ENCODE measurements around the gene MED29. TPM values are rescaled to one million over a fixed set of nuclear protein-coding genes. Genes with fewer than 3 reads are reported as not detected.

The MED29 gene
- total RNA-seq, 3 donors from 2014 or later (not counting 1 experiment from before 2014, with no cell fraction given), result 37.5 to 49.1 (median 45.9) TPM

DNA sequence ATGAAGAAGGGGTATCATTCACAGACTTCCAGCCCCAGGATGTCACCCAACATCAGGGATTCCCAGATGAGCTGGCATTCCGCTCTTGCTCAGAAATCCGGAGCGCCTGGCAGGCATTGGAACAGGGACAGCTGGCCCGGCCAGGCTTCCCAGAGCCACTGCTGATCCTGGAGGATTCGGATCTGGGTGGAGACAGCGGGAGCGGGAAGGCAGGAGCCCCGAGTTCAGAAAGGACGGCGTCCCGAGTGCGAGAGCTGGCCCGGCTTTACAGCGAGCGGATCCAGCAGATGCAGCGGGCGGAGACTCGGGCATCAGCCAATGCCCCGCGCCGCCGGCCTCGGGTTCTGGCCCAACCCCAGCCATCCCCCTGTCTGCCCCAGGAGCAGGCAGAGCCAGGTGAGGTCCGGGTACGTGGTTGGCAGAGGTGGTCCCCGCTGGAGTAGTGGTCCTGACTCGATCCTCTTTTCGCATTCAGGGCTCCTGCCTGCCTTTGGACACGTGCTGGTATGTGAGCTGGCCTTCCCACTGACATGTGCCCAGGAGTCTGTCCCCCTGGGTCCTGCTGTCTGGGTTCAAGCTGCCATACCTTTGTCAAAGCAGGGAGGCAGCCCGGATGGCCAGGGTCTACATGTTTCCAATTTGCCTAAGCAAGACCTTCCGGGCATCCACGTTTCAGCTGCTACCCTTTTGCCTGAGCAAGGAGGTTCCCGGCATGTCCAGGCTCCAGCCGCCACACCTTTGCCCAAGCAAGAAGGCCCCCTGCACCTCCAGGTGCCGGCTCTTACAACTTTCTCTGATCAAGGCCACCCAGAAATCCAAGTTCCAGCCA is 32.3 kb downstream of the MED29 start:
- H3K27ac Mint-ChIP-seq, result no peak overlapping the region
- Histone ChIP-seq H3K4me3 (ENCODE audit: low read length) (no peak overlapping the region), H3K27ac (ENCODE audit: low read length) (no peak overlapping the region), H3K27me3 (ENCODE audit: control insufficient read depth, insufficient read depth, low read length) (no peaks in the 10 kb centered on the region), H3K9me3 (ENCODE audit: control insufficient read depth, insufficient read depth, low read length) (no peaks in the 10 kb centered on the region), H3K4me1 (ENCODE audit: control insufficient read depth, insufficient read depth, low read length) (no peaks in the 10 kb centered on the region), H3K36me3 (ENCODE audit: control insufficient read depth, insufficient read depth, low read length) (peaks cover 7% of the 10 kb centered on the region)
- no peak overlapping the region for H3K4me3 Mint-ChIP-seq
- no peaks in the 10 kb centered on the region for H3K4me1 Mint-ChIP-seq
- H3K36me3 Mint-ChIP-seq, result no peaks in the 10 kb centered on the region
- H3K9me3 Mint-ChIP-seq, result no peaks in the 10 kb centered on the region
- TF ChIP-seq, protein P1, sequence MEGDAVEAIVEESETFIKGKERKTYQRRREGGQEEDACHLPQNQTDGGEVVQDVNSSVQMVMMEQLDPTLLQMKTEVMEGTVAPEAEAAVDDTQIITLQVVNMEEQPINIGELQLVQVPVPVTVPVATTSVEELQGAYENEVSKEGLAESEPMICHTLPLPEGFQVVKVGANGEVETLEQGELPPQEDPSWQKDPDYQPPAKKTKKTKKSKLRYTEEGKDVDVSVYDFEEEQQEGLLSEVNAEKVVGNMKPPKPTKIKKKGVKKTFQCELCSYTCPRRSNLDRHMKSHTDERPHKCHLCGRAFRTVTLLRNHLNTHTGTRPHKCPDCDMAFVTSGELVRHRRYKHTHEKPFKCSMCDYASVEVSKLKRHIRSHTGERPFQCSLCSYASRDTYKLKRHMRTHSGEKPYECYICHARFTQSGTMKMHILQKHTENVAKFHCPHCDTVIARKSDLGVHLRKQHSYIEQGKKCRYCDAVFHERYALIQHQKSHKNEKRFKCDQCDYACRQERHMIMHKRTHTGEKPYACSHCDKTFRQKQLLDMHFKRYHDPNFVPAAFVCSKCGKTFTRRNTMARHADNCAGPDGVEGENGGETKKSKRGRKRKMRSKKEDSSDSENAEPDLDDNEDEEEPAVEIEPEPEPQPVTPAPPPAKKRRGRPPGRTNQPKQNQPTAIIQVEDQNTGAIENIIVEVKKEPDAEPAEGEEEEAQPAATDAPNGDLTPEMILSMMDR (IDR thresholded peaks at IDR 0.05), result no peak
- WGBS (ENCODE audit: insufficient coverage), result 93% methylated on average over 35 of the region's 35 CpGs
- no peak for ATAC-seq
- H3K27me3 Mint-ChIP-seq (ENCODE audit: low read depth in 2 of 2), result no peaks in the 10 kb centered on the region
- intact Hi-C loops (cut with micrococcal nuclease), result no loop called here
- peak in 1 of 2 donors; percentile 21 for DNase-seq

DNA sequence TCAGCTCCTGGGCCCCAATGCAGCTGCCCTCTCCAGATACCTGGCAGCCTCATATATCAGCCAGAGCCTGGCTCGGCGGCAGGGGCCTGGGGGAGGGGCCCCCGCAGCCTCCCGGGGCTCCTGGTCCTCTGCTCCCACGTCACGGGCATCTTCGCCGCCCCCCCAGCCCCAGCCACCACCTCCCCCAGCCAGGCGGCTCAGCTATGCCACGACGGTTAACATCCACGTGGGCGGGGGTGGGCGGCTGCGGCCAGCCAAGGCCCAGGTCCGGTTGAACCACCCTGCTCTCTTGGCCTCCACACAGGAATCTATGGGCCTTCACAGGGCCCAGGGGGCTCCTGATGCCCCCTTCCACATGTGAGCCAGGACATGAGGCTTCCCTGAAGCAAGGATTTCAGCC is 33.8 kb downstream of the MED29 start:
- Mint-ChIP-seq H3K4me3 (no peak overlapping the region), H3K27me3 (ENCODE audit: low read depth in 2 of 2) (no peaks in the 10 kb centered on the region), H3K4me1 (no peaks in the 10 kb centered on the region), H3K36me3 (no peaks in the 10 kb centered on the region), H3K27ac (peak overlapping the region in 1 of 2 donors; percentile 25), H3K9me3 (no peaks in the 10 kb centered on the region)
- H3K36me3 ChIP-seq (ENCODE audit: control insufficient read depth, insufficient read depth, low read length), result peaks cover 3% of the 10 kb centered on the region
- no peaks in the 10 kb centered on the region for H3K9me3 ChIP-seq (ENCODE audit: control insufficient read depth, insufficient read depth, low read length)
- ATAC-seq (no peak), DNase-seq (no peak)
- H3K27ac ChIP-seq (ENCODE audit: low read length), result no peak overlapping the region
- H3K4me3 ChIP-seq (ENCODE audit: low read length), result no peak overlapping the region
- TF ChIP-seq, protein P1 (IDR thresholded peaks at IDR 0.05), result no peak
- H3K4me1 ChIP-seq (ENCODE audit: control insufficient read depth, insufficient read depth, low read length), result no peaks in the 10 kb centered on the region
- H3K27me3 ChIP-seq (ENCODE audit: control insufficient read depth, insufficient read depth, low read length), result no peaks in the 10 kb centered on the region
- intact Hi-C loops (cut with micrococcal nuclease), result no loop called here
- 94% methylated on average over 16 of the region's 16 CpGs for WGBS (ENCODE audit: insufficient coverage)

DNA sequence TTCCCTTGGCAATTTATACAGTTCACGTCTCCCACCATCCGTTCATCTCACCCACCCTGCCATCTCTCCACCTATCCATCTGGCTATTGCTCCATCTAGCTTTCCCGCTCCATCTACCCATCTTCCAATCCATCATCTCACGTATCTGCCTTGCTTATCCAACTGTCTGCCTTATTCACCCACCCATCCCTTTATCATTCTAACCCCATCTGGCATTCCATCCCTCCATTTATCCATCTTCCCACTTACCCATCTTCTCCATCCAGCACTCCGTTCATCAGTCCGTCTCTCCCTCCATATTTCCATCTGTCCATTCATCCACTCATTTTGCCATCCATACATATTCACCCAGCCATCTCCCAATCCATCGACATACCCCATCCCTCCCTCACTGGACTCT is 34.6 kb downstream of the MED29 start:
- H3K4me3 ChIP-seq (ENCODE audit: low read length), result no peak overlapping the region
- Mint-ChIP-seq H3K27me3 (ENCODE audit: low read depth in 2 of 2) (no peaks in the 10 kb centered on the region), H3K27ac (no peak overlapping the region), H3K4me1 (no peaks in the 10 kb centered on the region), H3K36me3 (no peaks in the 10 kb centered on the region), H3K9me3 (no peaks in the 10 kb centered on the region), H3K4me3 (no peak overlapping the region)
- peaks cover 3% of the 10 kb centered on the region for H3K36me3 ChIP-seq (ENCODE audit: control insufficient read depth, insufficient read depth, low read length)
- TF ChIP-seq, protein P1 (IDR thresholded peaks at IDR 0.05), result no peak
- no peaks in the 10 kb centered on the region for H3K4me1 ChIP-seq (ENCODE audit: control insufficient read depth, insufficient read depth, low read length)
- DNase-seq (no peak), ATAC-seq (no peak)
- no peak overlapping the region for H3K27ac ChIP-seq (ENCODE audit: low read length)
- H3K9me3 ChIP-seq (ENCODE audit: control insufficient read depth, insufficient read depth, low read length), result no peaks in the 10 kb centered on the region
- H3K27me3 ChIP-seq (ENCODE audit: control insufficient read depth, insufficient read depth, low read length), result no peaks in the 10 kb centered on the region
- whole genome bisulfite sequencing (ENCODE audit: insufficient coverage), result 95% methylated on average over 7 of the region's 7 CpGs
- intact Hi-C loops (cut with micrococcal nuclease), result no loop called here

DNA sequence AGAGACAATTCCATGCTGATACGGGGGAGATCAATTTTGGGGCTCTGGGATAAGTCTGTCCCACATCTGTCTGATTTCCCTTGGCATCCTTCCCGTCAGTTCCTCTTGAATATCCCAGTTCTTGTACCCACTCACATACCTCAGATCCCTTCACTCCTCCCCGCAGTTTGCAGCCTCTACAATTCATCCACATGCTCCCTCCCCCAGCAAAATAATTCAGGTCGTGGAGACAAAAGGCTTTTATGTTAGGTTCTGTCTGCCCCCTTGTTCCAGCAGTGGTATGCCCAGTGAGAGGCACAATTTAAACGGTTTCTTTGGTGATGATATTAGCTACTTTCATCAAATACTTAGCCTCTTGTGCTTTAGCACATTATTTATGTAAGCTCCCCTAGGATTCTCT is 35.0 kb downstream of the MED29 start:
- DNase-seq, result no peak
- peaks cover 3% of the 10 kb centered on the region for H3K36me3 ChIP-seq (ENCODE audit: control insufficient read depth, insufficient read depth, low read length)
- WGBS (ENCODE audit: insufficient coverage), result 87% methylated on average over 4 of the region's 5 CpGs
- TF ChIP-seq, protein P1 (IDR thresholded peaks at IDR 0.05), result no peak
- no peak overlapping the region for H3K4me3 ChIP-seq (ENCODE audit: low read length)
- no peak overlapping the region for H3K27ac ChIP-seq (ENCODE audit: low read length)
- peaks cover 4% of the 10 kb centered on the region for H3K4me1 ChIP-seq (ENCODE audit: control insufficient read depth, insufficient read depth, low read length)
- H3K27me3 Mint-ChIP-seq (ENCODE audit: low read depth in 2 of 2), result no peaks in the 10 kb centered on the region
- H3K27ac Mint-ChIP-seq, result no peak overlapping the region
- H3K4me3 Mint-ChIP-seq, result no peak overlapping the region
- intact Hi-C loops (cut with micrococcal nuclease), result no loop called here
- no peaks in the 10 kb centered on the region for H3K9me3 ChIP-seq (ENCODE audit: control insufficient read depth, insufficient read depth, low read length)
- ATAC-seq, result no peak
- H3K9me3 Mint-ChIP-seq, result no peaks in the 10 kb centered on the region
- H3K36me3 Mint-ChIP-seq, result no peaks in the 10 kb centered on the region
- no peaks in the 10 kb centered on the region for H3K4me1 Mint-ChIP-seq
- H3K27me3 ChIP-seq (ENCODE audit: control insufficient read depth, insufficient read depth, low read length), result no peaks in the 10 kb centered on the region
